ENCODE measurements around the gene GLIS1.
A peak's percentile ranks its signal among the peaks of the same experiment; 100 is the strongest.

The GLIS1 gene

DNA sequence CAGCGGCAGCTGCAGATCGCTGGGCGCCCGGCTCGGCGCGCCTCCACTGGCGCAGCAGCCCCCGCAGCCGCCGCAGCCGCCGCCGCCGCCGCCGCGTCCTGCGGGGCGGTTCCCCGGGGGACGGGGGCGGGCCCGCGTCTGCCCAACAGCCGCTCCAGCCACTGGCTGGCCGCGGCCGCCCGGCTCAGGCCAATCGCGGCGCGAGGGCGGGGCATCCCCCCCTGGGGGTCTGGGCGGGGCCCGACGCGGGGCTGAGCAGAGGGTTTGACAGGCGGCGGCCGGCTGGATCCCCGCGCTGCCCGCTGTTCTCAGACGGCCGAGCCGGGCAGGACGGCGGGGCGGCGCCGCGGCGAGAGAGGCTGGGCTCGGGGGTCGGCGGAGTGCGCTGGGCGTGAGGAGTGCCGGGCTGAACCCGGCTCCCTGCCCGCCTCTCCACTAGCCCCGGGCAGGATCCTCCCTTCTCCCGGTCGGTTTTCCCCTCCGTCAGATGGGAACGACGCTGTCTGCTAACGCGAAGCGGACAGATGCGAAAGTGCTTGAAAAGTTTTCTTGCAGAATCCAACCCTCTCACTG is at the start of gene GLIS1:
Gene GLIS1, minus strand, starts transcription at position 56 of the 573 bp plus-strand sequence. CDS start 1,100 bp downstream, outside the sequence.
- no peak within 1 kb of the TSS for H3K4me3 ChIP-seq (ENCODE audit: low read depth, low read length)
- peak; percentile 83 for DNase-seq (ENCODE audit: low read depth)
- TF ChIP-seq, protein P1, sequence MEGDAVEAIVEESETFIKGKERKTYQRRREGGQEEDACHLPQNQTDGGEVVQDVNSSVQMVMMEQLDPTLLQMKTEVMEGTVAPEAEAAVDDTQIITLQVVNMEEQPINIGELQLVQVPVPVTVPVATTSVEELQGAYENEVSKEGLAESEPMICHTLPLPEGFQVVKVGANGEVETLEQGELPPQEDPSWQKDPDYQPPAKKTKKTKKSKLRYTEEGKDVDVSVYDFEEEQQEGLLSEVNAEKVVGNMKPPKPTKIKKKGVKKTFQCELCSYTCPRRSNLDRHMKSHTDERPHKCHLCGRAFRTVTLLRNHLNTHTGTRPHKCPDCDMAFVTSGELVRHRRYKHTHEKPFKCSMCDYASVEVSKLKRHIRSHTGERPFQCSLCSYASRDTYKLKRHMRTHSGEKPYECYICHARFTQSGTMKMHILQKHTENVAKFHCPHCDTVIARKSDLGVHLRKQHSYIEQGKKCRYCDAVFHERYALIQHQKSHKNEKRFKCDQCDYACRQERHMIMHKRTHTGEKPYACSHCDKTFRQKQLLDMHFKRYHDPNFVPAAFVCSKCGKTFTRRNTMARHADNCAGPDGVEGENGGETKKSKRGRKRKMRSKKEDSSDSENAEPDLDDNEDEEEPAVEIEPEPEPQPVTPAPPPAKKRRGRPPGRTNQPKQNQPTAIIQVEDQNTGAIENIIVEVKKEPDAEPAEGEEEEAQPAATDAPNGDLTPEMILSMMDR (IDR thresholded peaks at IDR 0.05; ENCODE audit: low read depth, low read length), result no peak
- TF ChIP-seq MYC (IDR thresholded peaks at IDR 0.05; ENCODE audit: low read depth, low read length) (no peak), POLR2A (IDR thresholded peaks at IDR 0.05; ENCODE audit: extremely low read depth, insufficient read length) (no peak)
- TF ChIP-seq, protein P2, sequence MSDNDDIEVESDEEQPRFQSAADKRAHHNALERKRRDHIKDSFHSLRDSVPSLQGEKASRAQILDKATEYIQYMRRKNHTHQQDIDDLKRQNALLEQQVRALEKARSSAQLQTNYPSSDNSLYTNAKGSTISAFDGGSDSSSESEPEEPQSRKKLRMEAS (IDR thresholded peaks at IDR 0.05; ENCODE audit: low read depth, low read length), result no peak

DNA sequence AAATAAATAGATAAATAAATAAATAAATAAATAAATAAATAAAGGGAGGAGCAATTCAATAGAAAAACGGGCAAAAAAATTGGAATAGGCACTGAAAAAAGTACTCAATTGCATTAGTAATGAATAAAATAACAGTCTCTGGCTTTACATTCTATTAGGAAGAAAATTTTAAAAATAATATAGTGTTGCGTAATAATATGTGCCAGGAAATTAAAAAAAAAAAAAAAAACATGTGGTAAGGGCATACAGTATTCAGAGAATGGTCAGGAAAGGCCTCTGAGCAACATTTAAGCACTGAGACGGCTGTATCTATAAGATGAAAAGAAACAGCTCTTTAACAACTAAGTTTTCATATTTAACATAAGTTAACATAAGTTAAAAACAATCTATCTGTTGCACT is 48.7 kb upstream of the GLIS1 start:
- TF ChIP-seq MYC (IDR thresholded peaks at IDR 0.05; ENCODE audit: low read depth, low read length) (no peak), POLR2A (IDR thresholded peaks at IDR 0.05; ENCODE audit: extremely low read depth, insufficient read length) (no peak)
- TF ChIP-seq, protein P1 (IDR thresholded peaks at IDR 0.05; ENCODE audit: low read depth, low read length), result no peak
- TF ChIP-seq, protein P2 (IDR thresholded peaks at IDR 0.05; ENCODE audit: low read depth, low read length), result no peak
- DNase-seq (ENCODE audit: low read depth), result no peak
- no peak overlapping the region for H3K4me3 ChIP-seq (ENCODE audit: low read depth, low read length)

DNA sequence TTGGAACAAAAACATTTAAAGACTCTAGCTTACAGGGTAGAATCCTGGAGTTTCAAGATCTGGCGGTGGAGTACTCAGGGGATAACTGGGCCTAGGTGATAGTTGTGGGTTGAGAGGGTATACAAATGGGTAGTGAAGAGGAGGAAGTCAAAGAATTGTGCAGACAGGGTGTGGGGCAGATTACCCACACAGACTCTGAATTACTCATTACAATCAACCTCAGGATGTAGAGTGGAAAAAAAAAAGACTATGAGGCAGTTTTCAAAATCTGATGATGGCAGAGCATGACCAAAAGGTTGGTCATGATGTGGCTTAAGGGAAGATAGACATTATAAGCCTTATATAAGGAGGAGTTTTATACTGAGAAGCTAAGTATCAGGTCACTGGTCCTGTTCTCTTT is 44.1 kb upstream of the GLIS1 start:
- H3K4me3 ChIP-seq (ENCODE audit: low read depth, low read length), result no peak overlapping the region
- TF ChIP-seq POLR2A (IDR thresholded peaks at IDR 0.05; ENCODE audit: extremely low read depth, insufficient read length) (no peak), MYC (IDR thresholded peaks at IDR 0.05; ENCODE audit: low read depth, low read length) (no peak)
- TF ChIP-seq, protein P1 (IDR thresholded peaks at IDR 0.05; ENCODE audit: low read depth, low read length), result no peak
- TF ChIP-seq, protein P2 (IDR thresholded peaks at IDR 0.05; ENCODE audit: low read depth, low read length), result no peak
- no peak for DNase-seq (ENCODE audit: low read depth)

DNA sequence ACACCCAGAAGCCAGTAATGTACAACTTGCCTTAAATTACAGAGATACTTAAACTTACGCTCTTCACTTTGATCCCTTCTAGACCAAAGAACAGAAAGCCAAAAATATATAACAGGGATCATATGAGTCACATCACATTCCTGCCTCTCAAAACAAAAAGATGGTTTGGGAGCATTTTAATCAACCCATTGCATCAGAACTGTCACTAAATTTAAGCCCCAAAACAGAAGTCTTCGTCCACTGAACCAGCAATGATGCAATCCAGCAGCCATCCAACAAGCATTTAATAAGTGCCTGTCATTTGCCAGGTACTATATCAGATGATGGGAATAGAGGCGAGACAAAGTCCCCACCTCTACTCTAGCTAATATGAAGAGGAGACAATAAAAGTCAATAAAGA is 42.7 kb upstream of the GLIS1 start:
- no peak for DNase-seq (ENCODE audit: low read depth)
- TF ChIP-seq, protein P2 (IDR thresholded peaks at IDR 0.05; ENCODE audit: low read depth, low read length), result no peak
- TF ChIP-seq, protein P1 (IDR thresholded peaks at IDR 0.05; ENCODE audit: low read depth, low read length), result no peak
- TF ChIP-seq MYC (IDR thresholded peaks at IDR 0.05; ENCODE audit: low read depth, low read length) (no peak), POLR2A (IDR thresholded peaks at IDR 0.05; ENCODE audit: extremely low read depth, insufficient read length) (no peak)
- H3K4me3 ChIP-seq (ENCODE audit: low read depth, low read length), result no peak overlapping the region

DNA sequence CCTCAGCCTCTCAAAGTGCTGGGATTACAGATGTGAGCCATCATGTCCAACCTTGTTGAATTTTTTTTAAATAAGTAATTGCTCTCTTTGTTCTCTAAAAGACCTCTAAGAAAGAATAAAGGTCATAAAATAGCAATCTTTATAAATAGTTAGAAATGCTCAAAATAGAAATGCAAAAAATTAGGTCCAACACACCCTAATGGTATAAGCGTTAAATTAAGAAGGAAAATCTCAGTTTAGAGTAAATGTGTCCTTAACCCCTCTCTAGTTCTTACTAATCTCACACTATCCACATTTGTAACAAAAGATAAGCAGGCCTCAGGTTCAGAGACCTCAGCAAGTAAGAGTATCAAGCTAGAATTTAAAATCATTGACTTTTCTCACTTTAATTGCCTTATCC is 38.3 kb upstream of the GLIS1 start:
- no peak for DNase-seq (ENCODE audit: low read depth)
- H3K4me3 ChIP-seq (ENCODE audit: low read depth, low read length), result no peak overlapping the region
- TF ChIP-seq, protein P2 (IDR thresholded peaks at IDR 0.05; ENCODE audit: low read depth, low read length), result no peak
- TF ChIP-seq MYC (IDR thresholded peaks at IDR 0.05; ENCODE audit: low read depth, low read length), result no peak
- no peak for TF ChIP-seq POLR2A (IDR thresholded peaks at IDR 0.05; ENCODE audit: extremely low read depth, insufficient read length)
- TF ChIP-seq, protein P1 (IDR thresholded peaks at IDR 0.05; ENCODE audit: low read depth, low read length), result no peak

Measured in NB4 (cell line).